Endodermal cell (in vitro differentiated cells): ENCODE data around the gene PAEP. TPM values are rescaled to one million over a fixed set of nuclear protein-coding genes. Genes with fewer than 3 reads are reported as not detected.

Source experiments
- DNase-seq: peaks from one replicate; pipeline ENCODE4 v3.0.0-alpha.2; 2017
- H3K27ac ChIP-seq: 2 replicates; pipeline ENCODE4 v1.5.1; 2013; ENCODE audit warnings: mild to moderate bottlenecking, low read depth, low read length, moderate library complexity
- H3K27me3 ChIP-seq: 2 replicates; pipeline ENCODE4 v1.6.1; 2013; ENCODE audit warnings: mild to moderate bottlenecking, low read length, moderate library complexity; ENCODE audit not compliant: insufficient read depth, control insufficient read depth, poor library complexity, severe bottlenecking
- H3K36me3 ChIP-seq: 2 replicates; pipeline ENCODE4 v1.7.0; 2013; ENCODE audit warnings: mild to moderate bottlenecking, low read length, moderate library complexity; ENCODE audit not compliant: control insufficient read depth, insufficient read depth
- H3K4me1 ChIP-seq: one replicate; pipeline ENCODE4 v1.7.0; 2013; ENCODE audit warnings: low read length; ENCODE audit not compliant: control insufficient read depth, insufficient read depth
- H3K4me3 ChIP-seq: 2 replicates; pipeline ENCODE4 v1.5.1; 2013; ENCODE audit warnings: mild to moderate bottlenecking, low read length, moderate library complexity
- H3K9ac ChIP-seq: 2 replicates; pipeline ENCODE4 v1.6.1; 2013; ENCODE audit warnings: mild to moderate bottlenecking, low read length, moderate library complexity; ENCODE audit not compliant: poor library complexity, severe bottlenecking; ENCODE audit errors: extremely low read depth
- H3K9me3 ChIP-seq: 2 replicates; pipeline ENCODE4 v1.6.1; 2013; ENCODE audit warnings: mild to moderate bottlenecking, low read length, moderate library complexity; ENCODE audit not compliant: control insufficient read depth
- H3K27ac Mint-ChIP-seq: 2 replicates; pipeline ENCODE4 v1.8.0; 2020; ENCODE audit warnings: mixed read lengths
- H3K27me3 Mint-ChIP-seq: 2 replicates; pipeline ENCODE4 v1.8.0; 2021; ENCODE audit warnings: mild to moderate bottlenecking, mixed read lengths; ENCODE audit not compliant: insufficient read depth
- H3K36me3 Mint-ChIP-seq: 2 replicates; pipeline ENCODE4 v1.8.0; 2020; ENCODE audit warnings: low read depth, mixed read lengths
- H3K4me1 Mint-ChIP-seq: 2 replicates; pipeline ENCODE4 v1.8.0; 2020; ENCODE audit warnings: mixed read lengths
- H3K4me3 Mint-ChIP-seq: 2 replicates; pipeline ENCODE4 v1.8.0; 2020; ENCODE audit warnings: mild to moderate bottlenecking, moderate library complexity, mixed read lengths
- H3K9me3 Mint-ChIP-seq: 2 replicates; pipeline ENCODE4 v1.8.0; 2020; ENCODE audit warnings: mild to moderate bottlenecking, mixed read lengths
- CTCF ChIP-seq: fragments of 200-600 bp; sonication (generic); conservative IDR thresholded peaks from 2 replicates; pipeline ENCODE4 v1.5.0; 2021; ENCODE audit warnings: antibody characterized with exemption, mild to moderate bottlenecking
- WGBS, 2 experiments: methylation state at CpG; one replicate each; pipeline versions ENCODE4 v1.1.5 to v1.1.7; 2013; ENCODE audit warnings: missing lambda C conversion rate in 2 of 2, mixed read lengths in 1 of 2; ENCODE audit not compliant: insufficient coverage in 1 of 2, insufficient read length in 1 of 2; 5-methylcytosine and 5-hydroxymethylcytosine counted together
- total RNA-seq, 2 donors: library from RNA; stranded (reverse); fragmentation: NEBNext Ultra II Directional in 1 of 2; extraction: Animal tissue kit (Norgen Biotek cat#: 25700) in 1 of 2; gene quantifications; 2 replicates in 1 of 2; 3 replicates in 1 of 2; pipeline ENCODE4 v1.2.1, GENCODE V29; 2021

The PAEP gene
- total RNA-seq, 2 donors from 2014 or later = not detected

- TF ChIP-seq CTCF = no peak
- Mint-ChIP-seq H3K9me3 (no peaks in the 10 kb centered on the region), H3K4me1 (peaks cover 7% of the 10 kb centered on the region), H3K36me3 (no peaks in the 10 kb centered on the region), H3K4me3 (no peak overlapping the region), H3K27me3 (no peaks in the 10 kb centered on the region), H3K27ac (no peak overlapping the region)
- H3K27me3 ChIP-seq = no peaks in the 10 kb centered on the region
- WGBS, 2 experiments = 90 to 96% methylated on average over 9 to 17 of the region's 17 CpGs
- H3K27ac ChIP-seq = no peak overlapping the region
- no peaks in the 10 kb centered on the region for H3K36me3 ChIP-seq
- H3K4me1 ChIP-seq = no peaks in the 10 kb centered on the region
- DNase-seq = no peak
- H3K4me3 ChIP-seq = no peak overlapping the region
- no peaks in the 10 kb centered on the region for H3K9me3 ChIP-seq
- H3K9ac ChIP-seq = no peak overlapping the region
Observed at GRCh38 chr9:135562235-135562745, 734 bp downstream of the PAEP start.

GRCh38 chr9:135563039-135563476, 1.5 kb downstream of the PAEP start:
- Histone ChIP-seq H3K36me3 (no peaks in the 10 kb centered on the region), H3K4me3 (no peak overlapping the region), H3K27ac (no peak overlapping the region), H3K9me3 (no peaks in the 10 kb centered on the region), H3K4me1 (no peaks in the 10 kb centered on the region), H3K9ac (no peak overlapping the region), H3K27me3 (no peaks in the 10 kb centered on the region)
- no peaks in the 10 kb centered on the region for H3K36me3 Mint-ChIP-seq
- no peaks in the 10 kb centered on the region for H3K9me3 Mint-ChIP-seq
- H3K4me3 Mint-ChIP-seq = no peak overlapping the region
- H3K27me3 Mint-ChIP-seq = no peaks in the 10 kb centered on the region
- WGBS, 2 experiments = 92% methylated on average over 1 of the region's 1 CpG; no CpG with 5 or more reads in 1 of the 2 experiments
- H3K27ac Mint-ChIP-seq = no peak overlapping the region
- DNase-seq = no peak
- TF ChIP-seq CTCF = no peak
- peaks cover 7% of the 10 kb centered on the region for H3K4me1 Mint-ChIP-seq

- H3K4me1 Mint-ChIP-seq = peaks cover 7% of the 10 kb centered on the region
- H3K36me3 ChIP-seq = no peaks in the 10 kb centered on the region
- WGBS, 2 experiments = 91 to 97% methylated on average over 9 to 12 of the region's 12 CpGs
- DNase-seq = peak; percentile 34
- no peak overlapping the region for H3K4me3 Mint-ChIP-seq
- H3K27me3 Mint-ChIP-seq = no peaks in the 10 kb centered on the region
- peaks cover 1% of the 10 kb centered on the region for H3K9me3 ChIP-seq
- no peak overlapping the region for H3K9ac ChIP-seq
- no peaks in the 10 kb centered on the region for H3K4me1 ChIP-seq
- H3K36me3 Mint-ChIP-seq = no peaks in the 10 kb centered on the region
- no peak overlapping the region for H3K27ac ChIP-seq
- peaks cover under 1% of the 10 kb centered on the region for H3K9me3 Mint-ChIP-seq
- no peak overlapping the region for H3K4me3 ChIP-seq
- no peak overlapping the region for H3K27ac Mint-ChIP-seq
- no peaks in the 10 kb centered on the region for H3K27me3 ChIP-seq
- no peak for TF ChIP-seq CTCF
Observed at GRCh38 chr9:135563858-135564257, 2.3 kb downstream of the PAEP start.
